ENCODE results near the gene ADPRS.

Gene ADPRS

GRCh38 chr1:36133484-36133883 is 44.8 kb downstream of the ADPRS start:
- DNase-seq (ENCODE audit: low read depth in 2 of 2) = no peak

DNA sequence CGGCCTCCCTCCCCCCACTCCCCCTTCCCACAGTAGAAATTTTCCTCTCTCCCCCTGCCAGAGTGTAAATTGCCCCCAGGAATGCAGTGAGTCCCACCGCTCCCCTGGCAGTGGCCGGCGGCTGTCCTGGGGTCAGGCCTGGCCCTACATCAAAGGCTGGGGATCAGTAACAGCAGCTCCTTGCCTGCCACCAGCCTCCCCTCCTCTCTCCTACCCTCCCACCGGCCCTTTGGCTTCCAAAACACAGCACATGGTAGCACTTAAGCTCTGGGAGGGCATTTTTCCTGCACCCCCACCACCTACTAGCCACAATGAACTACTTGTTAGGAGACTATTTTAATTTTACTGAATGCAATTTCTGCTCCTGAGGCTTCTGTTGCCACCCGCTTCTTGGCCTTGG is 45.3 kb downstream of the ADPRS start:
- no peak for DNase-seq (ENCODE audit: low read depth in 2 of 2)

GRCh38 chr1:36134505-36135329 is 46.0 kb downstream of the ADPRS start:
- DNase-seq (ENCODE audit: low read depth in 2 of 2) = no peak

- no peak for DNase-seq (ENCODE audit: low read depth in 2 of 2)
These were observed 46.6 kb downstream of the ADPRS start for GRCh38 chr1:36135330-36135667.

DNA sequence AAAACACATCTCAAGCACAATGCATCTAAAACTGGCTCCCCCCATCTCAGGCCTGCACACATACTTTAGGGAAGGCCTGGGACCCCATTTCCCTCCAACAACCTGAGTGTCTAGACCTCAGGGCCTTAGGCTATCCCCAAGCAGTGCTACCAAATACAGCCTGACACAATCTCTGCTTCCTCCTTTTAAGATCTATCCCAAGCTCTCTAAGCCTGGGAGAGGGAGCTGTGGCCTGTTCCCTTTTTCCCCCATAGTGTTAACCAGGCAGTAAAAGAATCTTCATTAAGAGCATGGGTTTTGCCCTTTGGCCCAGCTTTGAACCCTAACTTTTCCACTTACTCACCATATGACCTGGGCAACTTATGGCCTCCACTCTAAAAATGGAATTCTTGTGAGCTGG is 47.1 kb downstream of the ADPRS start:
- no peak for DNase-seq (ENCODE audit: low read depth in 2 of 2)

DNA sequence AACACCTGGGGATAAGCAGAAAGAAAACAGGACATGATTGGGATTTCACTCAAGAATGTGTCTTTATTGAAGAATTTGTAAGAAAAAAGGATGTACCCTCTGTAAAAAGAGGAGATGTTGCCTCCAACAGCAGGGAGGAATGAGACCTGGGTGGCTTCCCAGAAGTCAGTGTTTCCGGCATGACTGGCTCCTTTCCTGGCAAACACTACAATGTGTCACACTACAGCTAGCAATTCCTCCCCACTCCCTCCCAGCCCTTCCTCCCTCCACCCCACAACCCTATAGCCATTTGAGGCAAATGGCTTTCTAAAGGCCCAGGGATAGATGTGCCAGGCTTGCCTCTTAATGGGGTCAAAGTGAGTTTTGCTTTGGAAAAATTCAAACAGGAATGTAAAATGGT is 47.8 kb downstream of the ADPRS start:
- DNase-seq (ENCODE audit: low read depth in 2 of 2) = no peak

GRCh38 chr1:36137226-36137625 is 48.5 kb downstream of the ADPRS start:
- no peak for DNase-seq (ENCODE audit: low read depth in 2 of 2)

- no peak for DNase-seq (ENCODE audit: low read depth in 2 of 2)
These were observed 49.1 kb downstream of the ADPRS start for GRCh38 chr1:36137776-36138175.

DNA sequence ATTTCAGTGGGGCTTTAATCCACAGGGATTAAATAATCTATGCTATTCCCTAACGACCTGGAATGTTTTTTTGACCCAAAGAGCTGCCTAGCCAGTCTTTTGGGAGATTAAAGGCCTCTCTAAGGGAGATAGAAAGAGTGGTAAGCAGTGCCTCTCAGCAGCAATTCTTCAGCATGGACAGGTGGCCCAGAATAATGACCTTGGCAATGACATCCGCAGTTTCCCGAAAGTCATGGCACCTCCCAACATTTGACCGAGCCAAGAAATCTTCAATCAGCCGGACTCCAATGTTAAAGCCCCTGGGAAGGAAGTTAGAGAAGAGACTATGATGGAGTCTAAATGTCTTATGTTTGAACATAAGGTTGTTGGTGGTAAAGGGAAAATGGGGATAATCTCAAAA is 50.8 kb downstream of the ADPRS start:
- no peak for DNase-seq (ENCODE audit: low read depth in 2 of 2)

- DNase-seq (ENCODE audit: low read depth in 2 of 2) = no peak
These were observed 53.4 kb downstream of the ADPRS start for GRCh38 chr1:36142121-36142520.

DNA sequence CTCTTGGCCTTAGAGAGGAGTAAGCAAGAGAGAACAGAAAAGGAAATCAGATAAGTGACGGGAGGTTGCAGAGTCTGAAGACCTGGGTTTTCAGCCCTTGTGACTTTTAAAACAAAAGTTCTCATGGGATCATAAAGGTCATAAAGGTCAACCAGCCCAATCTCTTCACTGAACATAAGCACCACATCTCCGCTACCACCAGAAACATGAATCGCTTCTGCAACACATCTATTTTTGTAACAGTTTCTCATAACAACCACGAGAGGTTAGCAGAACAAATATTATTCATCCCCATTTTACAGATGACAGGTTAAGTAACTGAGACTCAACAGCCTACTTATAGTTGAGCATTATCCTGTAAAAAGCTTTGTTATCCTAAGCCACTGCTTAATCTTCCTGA is 54.7 kb downstream of the ADPRS start:
- no peak for DNase-seq (ENCODE audit: low read depth in 2 of 2)

Measured in stimulated activated CD4-positive, alpha-beta T cell treated with anti-CD3 and anti-CD28 coated beads, Interleukin-1b, Interleukin-23, amount 100 ng/mL, for 4 hours (primary cell).